ENCODE results near the gene TCF4.

TCF4 gene

GRCh38 chr18:55256226-55256928 lies 331.6 kb downstream of the TCF4 start:
- no peak for DNase-seq (ENCODE audit: low read depth)

GRCh38 chr18:55253814-55254213 lies 334.2 kb downstream of the TCF4 start:
- DNase-seq (ENCODE audit: low read depth): no peak

- no peak for DNase-seq (ENCODE audit: low read depth)
Measured at GRCh38 chr18:55252901-55253300, 335.1 kb downstream of the TCF4 start.

GRCh38 chr18:55252053-55252675 lies 335.8 kb downstream of the TCF4 start:
- DNase-seq (ENCODE audit: low read depth): no peak

GRCh38 chr18:55251254-55251971 lies 336.6 kb downstream of the TCF4 start:
- DNase-seq (ENCODE audit: low read depth): no peak

GRCh38 chr18:55250768-55251173 lies 337.2 kb downstream of the TCF4 start:
- DNase-seq (ENCODE audit: low read depth): no peak

- DNase-seq (ENCODE audit: low read depth): no peak
Measured at GRCh38 chr18:55249550-55249949, 338.4 kb downstream of the TCF4 start.

- no peak for DNase-seq (ENCODE audit: low read depth)
Measured at GRCh38 chr18:55248495-55248894, 339.5 kb downstream of the TCF4 start.

GRCh38 chr18:55247032-55247431 lies 341.0 kb downstream of the TCF4 start:
- DNase-seq (ENCODE audit: low read depth): no peak

- no peak for DNase-seq (ENCODE audit: low read depth)
Measured at GRCh38 chr18:55246278-55246677, 341.7 kb downstream of the TCF4 start.

GRCh38 chr18:55245211-55245614 lies 342.8 kb downstream of the TCF4 start:
- DNase-seq (ENCODE audit: low read depth): no peak

- DNase-seq (ENCODE audit: low read depth): no peak
Measured at GRCh38 chr18:55244546-55244945, 343.4 kb downstream of the TCF4 start.

GRCh38 chr18:55243857-55244256 lies 344.1 kb downstream of the TCF4 start:
- DNase-seq (ENCODE audit: low read depth): no peak

- DNase-seq (ENCODE audit: low read depth): no peak
Measured at GRCh38 chr18:55243255-55243654, 344.7 kb downstream of the TCF4 start.

- DNase-seq (ENCODE audit: low read depth): no peak
Measured at GRCh38 chr18:55240978-55241377, 347.0 kb downstream of the TCF4 start.

- no peak for DNase-seq (ENCODE audit: low read depth)
Measured at GRCh38 chr18:55239740-55240139, 348.3 kb downstream of the TCF4 start.

GRCh38 chr18:55237660-55238059 lies 350.3 kb downstream of the TCF4 start:
- DNase-seq (ENCODE audit: low read depth): no peak

GRCh38 chr18:55236150-55236931 lies 351.7 kb downstream of the TCF4 start:
- no peak for DNase-seq (ENCODE audit: low read depth)

GRCh38 chr18:55235094-55235461 lies 352.9 kb downstream of the TCF4 start:
- DNase-seq (ENCODE audit: low read depth): no peak

- peak; percentile 5 for DNase-seq (ENCODE audit: low read depth)
Measured at GRCh38 chr18:55234366-55235093, 353.5 kb downstream of the TCF4 start.

GRCh38 chr18:55233857-55234256 lies 354.1 kb downstream of the TCF4 start:
- DNase-seq (ENCODE audit: low read depth): no peak

- no peak for DNase-seq (ENCODE audit: low read depth)
Measured at GRCh38 chr18:55232506-55232905, 355.5 kb downstream of the TCF4 start.

All from activated T-cell treated with anti-CD3 and anti-CD28 coated beads for 1 hour (primary cell).